Fibroblast of peridontal ligament (primary cell): ENCODE results near the gene ACAP3.

Source experiments
- DNase-seq: peaks from one replicate; pipeline ENCODE4 v3.0.0-alpha.2; 2010; ENCODE audit errors: extremely low read depth

ACAP3 gene

DNA sequence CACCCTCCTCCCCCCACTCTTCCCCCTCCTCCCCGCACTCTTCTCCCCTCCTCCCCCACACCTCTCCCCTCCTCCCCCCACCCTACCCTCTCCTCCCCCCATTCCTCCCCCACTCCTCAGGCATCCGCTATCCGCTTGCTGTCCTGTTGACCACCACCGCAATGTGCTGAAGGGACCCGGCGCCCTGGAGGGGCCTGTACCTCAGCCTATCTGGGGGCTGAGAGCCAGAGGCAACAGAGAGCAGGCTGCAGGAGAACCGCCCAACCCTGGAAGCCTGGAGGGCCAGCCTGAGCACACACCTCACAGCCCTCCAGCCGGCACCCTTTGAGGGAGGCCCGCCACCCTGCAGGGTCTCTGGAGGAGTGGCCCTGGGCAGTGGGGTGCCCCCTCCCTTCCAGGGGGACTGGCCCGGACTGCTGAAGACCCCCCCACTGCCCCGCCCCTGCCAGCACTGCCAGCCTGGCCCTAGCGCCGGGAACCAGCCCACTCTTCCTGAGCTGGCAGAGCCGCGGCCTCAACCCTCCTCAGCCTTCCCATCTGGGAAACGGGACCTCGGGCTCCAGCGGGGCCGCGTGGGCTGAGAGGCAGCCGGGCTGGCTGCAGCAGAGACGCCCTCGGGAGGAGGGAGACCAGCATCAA, 62.4 kb downstream of the ACAP3 start:
- no peak for DNase-seq

DNA sequence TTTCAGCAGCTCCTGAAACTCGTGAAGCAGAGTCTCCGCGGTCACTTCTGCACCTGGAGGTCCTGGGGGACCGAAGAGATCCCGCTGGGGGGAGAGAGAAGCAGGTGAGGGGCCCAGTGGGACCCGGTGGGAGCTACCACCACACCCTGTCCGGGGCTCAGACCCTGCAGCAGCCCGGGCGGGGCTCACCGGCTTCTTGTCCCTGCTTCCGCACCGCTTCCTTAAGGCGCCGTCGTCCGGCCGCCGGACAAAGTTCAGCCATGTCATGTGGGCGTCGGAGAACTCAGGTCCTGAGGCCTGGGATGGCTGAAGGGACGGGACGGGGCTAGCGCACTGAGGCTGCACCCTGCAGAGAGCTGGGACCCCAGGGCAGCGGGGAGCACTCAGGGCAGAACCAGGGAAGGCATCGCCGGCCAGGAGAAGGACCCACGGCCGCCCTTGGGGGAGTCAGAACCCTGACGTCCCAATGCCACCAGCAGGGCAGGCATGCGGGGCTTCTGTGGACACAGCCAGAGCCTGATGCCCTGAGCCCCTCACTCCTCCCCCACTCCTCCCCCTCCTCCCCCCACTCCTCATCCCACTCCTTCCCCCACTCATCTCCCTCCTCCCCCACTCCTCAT, 63.4 kb downstream of the ACAP3 start:
- DNase-seq: no peak

DNA sequence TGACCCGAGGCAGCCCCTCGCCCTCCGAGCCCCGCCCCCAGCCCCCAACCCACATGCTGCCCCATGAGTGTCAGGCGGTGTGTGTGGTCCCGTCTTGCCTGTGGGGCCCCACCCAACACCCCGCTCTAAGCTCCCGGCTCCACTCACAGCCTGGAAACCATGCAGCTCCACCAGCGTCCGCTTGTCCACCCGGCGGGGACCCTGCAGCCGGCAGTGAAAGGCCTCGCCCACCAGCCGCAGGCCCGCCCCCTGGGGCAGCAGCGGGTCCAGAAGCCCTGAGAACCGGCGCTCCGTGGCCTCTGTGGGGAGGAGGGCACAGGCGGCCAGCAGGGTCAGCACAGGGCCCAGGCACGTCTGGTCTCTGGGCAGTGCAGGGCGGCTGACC, 63.9 kb downstream of the ACAP3 start:
- DNase-seq: no peak

DNA sequence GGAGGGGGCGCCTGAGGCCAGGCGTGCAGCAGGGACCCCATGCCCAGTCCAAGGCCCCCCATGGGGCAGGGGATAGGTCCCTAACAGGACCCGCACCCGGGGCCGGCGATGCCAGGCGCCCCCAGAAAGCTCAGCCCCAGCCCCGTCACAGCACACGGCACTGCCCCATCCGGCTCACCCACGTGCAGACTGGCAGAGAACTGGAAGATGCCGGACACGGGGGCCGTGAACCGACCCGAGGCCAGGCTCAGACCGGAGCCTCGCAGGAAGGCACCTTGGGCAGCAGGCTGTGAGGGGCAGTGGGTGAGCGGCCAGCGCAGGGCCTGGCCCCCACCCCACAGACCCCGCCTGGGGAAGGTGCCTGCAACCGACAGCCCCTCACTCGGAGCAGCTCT, 64.5 kb downstream of the ACAP3 start:
- DNase-seq: no peak

DNA sequence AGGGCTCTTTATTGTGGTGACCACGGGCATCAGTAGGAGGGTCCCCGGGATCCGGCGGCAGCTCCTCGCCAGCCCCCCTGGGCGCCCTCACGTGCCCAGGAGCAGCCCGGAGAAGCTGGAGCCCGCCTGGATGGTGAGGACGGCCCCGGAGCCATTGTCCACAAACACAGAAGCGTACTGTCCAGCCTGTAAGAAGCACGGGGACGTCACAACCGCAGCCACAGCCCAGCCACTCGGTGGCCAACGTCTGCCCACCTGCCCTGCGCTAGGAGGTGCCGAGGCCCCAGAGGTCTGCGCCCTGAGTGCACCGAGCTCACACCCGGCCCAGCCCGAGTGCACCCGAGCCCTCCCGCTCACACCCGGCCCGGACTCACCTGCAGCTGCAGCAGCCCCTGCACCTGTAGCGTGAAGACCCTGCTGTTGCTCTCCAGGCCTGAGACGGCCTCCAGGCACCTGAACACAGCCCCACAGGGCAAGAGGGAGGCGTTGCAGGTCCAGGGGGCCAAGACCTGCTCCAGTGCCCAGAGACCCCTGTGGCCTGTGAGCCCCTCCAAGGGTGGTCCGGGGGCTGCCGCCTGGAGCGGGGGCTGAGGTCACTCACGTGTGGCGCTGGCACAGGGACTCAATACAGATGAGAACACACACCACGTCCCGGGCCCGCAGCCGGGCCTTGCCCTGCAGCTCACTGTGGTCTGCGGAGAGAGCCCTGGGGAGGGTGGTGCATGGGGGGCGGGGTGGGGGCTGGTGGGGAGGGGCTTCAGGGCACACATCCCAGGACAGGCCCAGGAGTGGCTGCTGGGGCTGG, 65.1 kb downstream of the ACAP3 start:
- DNase-seq: no peak
